COLO668 (cell line): Measurements from ENCODE around the gene TP53RK.
A peak's percentile ranks its signal among the peaks of the same experiment; 100 is the strongest.

Source experiments
- DNase-seq: peaks from one replicate; lab custom pipeline; 2025; ENCODE audit not compliant: unreplicated experiment; lab: John Stamatoyannopoulos, UW

The TP53RK gene

GRCh38 chr20:46689082-46689753 lies at the start of gene TP53RK:
Gene TP53RK, minus strand, starts transcription at chr20:46689444. Its CDS starts 30 bp downstream, at chr20:46689414.
- DNase-seq: peak; percentile 87

GRCh38 chr20:46735436-46735835 lies 46.2 kb upstream of the TP53RK start:
- DNase-seq: no peak

GRCh38 chr20:46731770-46732169 lies 42.5 kb upstream of the TP53RK start:
- no peak for DNase-seq

GRCh38 chr20:46725186-46726165 lies 36.2 kb upstream of the TP53RK start:
- no peak for DNase-seq

GRCh38 chr20:46724343-46724959 lies 35.2 kb upstream of the TP53RK start:
- no peak for DNase-seq

- no peak for DNase-seq
Observed at GRCh38 chr20:46723039-46723438, 33.8 kb upstream of the TP53RK start.

GRCh38 chr20:46722450-46722849 lies 33.2 kb upstream of the TP53RK start:
- DNase-seq: no peak

GRCh38 chr20:46721476-46721875 lies 32.2 kb upstream of the TP53RK start:
- no peak for DNase-seq

GRCh38 chr20:46720776-46721425 lies 31.7 kb upstream of the TP53RK start:
- no peak for DNase-seq

- no peak for DNase-seq
Observed at GRCh38 chr20:46720019-46720418, 30.8 kb upstream of the TP53RK start.

- no peak for DNase-seq
Observed at GRCh38 chr20:46717818-46718541, 28.7 kb upstream of the TP53RK start.

- DNase-seq: no peak
Observed at GRCh38 chr20:46715292-46715756, 26.1 kb upstream of the TP53RK start.

GRCh38 chr20:46713957-46714834 lies 25.0 kb upstream of the TP53RK start:
- DNase-seq: no peak

GRCh38 chr20:46712056-46712636 lies 22.9 kb upstream of the TP53RK start:
- DNase-seq: no peak

GRCh38 chr20:46710153-46710913 lies 21.1 kb upstream of the TP53RK start:
- no peak for DNase-seq

- no peak for DNase-seq
Observed at GRCh38 chr20:46709459-46710152, 20.4 kb upstream of the TP53RK start, which contains the start of gene SLC2A10. Gene SLC2A10, plus strand, starts transcription at chr20:46709649. Its CDS starts 88 bp downstream, at chr20:46709737.

GRCh38 chr20:46709055-46709458 lies 19.8 kb upstream of the TP53RK start:
- DNase-seq: no peak
